D721Med (cell line): ENCODE measurements around the gene AHSP.

Experiments
- DNase-seq: peaks from one replicate; pipeline ENCODE4 v3.0.0; 2011; ENCODE audit warnings: low spot score; ENCODE audit not compliant: insufficient read length
- FAIRE-seq: peaks from 2 replicates; lab custom pipeline; 2011; peaks lifted over from hg19 to GRCh38; lab: Jason Lieb, UNC
- TF ChIP-seq, protein P1 (sequence below): IDR thresholded peaks from 2 replicates; pipeline ENCODE4 v1.5.1; 2012; ENCODE audit warnings: mild to moderate bottlenecking, control low read depth; ENCODE audit not compliant: insufficient read depth; ENCODE audit errors: missing control alignments

Gene AHSP

DNA sequence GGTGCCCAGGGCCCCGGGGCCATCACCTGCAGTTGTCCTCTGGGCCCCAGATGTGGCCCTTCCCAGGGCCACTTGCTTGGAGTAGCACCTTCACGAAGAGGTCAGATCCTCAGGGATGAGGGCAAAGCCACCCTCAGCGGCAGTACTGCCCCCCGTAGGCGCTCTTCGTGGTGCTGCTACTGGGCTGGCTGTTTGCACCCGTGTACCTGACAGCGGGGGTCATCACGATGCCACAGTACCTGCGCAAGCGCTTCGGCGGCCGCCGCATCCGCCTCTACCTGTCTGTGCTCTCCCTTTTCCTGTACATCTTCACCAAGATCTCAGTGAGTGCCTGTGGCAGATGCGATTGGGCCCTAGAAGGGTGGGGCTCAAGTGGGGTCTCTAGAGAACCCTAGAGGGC lies 42.1 kb upstream of the AHSP start:
- no peak for FAIRE-seq
- no peak for DNase-seq
- TF ChIP-seq, protein P1, sequence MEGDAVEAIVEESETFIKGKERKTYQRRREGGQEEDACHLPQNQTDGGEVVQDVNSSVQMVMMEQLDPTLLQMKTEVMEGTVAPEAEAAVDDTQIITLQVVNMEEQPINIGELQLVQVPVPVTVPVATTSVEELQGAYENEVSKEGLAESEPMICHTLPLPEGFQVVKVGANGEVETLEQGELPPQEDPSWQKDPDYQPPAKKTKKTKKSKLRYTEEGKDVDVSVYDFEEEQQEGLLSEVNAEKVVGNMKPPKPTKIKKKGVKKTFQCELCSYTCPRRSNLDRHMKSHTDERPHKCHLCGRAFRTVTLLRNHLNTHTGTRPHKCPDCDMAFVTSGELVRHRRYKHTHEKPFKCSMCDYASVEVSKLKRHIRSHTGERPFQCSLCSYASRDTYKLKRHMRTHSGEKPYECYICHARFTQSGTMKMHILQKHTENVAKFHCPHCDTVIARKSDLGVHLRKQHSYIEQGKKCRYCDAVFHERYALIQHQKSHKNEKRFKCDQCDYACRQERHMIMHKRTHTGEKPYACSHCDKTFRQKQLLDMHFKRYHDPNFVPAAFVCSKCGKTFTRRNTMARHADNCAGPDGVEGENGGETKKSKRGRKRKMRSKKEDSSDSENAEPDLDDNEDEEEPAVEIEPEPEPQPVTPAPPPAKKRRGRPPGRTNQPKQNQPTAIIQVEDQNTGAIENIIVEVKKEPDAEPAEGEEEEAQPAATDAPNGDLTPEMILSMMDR, result no peak

DNA sequence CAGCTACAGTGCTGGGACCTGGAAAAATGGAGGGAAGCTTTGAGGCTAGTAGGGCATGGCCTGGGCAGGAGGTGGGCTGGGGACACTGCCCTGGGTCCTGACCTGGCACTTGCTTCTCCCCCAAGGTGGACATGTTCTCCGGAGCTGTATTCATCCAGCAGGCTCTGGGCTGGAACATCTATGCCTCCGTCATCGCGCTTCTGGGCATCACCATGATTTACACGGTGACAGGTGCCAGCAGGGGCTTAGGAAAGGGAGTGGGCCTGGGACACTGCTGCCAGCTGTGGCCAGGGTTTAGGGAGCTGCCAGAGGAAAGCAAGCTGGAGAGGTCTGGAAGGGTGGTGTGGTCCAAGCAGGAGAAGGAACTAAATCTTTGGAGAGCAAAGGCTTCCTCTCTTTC lies 41.7 kb upstream of the AHSP start:
- DNase-seq, result no peak
- TF ChIP-seq, protein P1, result no peak
- no peak for FAIRE-seq

DNA sequence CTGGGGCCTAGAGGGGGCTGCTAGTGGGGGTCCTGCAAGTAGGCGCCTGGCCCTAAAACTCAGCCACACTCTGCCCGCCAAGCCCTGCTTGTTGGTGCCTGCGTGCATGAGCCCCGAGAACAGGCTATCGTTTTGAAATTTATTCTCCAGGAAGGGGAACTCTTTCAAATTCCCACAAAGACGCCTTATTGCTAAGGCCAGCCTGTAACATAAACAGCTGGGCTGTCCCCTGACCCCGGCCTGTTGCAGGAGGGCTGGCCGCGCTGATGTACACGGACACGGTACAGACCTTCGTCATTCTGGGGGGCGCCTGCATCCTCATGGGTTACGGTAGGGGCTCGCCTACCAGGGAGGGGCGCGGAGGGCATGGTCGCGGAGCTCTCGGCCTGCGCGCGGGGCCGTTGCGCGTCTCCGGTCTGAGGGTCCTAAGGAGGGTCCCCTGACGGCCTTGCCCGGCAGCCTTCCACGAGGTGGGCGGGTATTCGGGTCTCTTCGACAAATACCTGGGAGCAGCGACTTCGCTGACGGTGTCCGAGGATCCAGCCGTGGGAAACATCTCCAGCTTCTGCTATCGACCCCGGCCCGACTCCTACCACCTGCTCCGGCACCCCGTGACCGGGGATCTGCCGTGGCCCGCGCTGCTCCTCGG lies 40.5 kb upstream of the AHSP start:
- TF ChIP-seq, protein P1, result no peak
- no peak for FAIRE-seq
- DNase-seq, result no peak

DNA sequence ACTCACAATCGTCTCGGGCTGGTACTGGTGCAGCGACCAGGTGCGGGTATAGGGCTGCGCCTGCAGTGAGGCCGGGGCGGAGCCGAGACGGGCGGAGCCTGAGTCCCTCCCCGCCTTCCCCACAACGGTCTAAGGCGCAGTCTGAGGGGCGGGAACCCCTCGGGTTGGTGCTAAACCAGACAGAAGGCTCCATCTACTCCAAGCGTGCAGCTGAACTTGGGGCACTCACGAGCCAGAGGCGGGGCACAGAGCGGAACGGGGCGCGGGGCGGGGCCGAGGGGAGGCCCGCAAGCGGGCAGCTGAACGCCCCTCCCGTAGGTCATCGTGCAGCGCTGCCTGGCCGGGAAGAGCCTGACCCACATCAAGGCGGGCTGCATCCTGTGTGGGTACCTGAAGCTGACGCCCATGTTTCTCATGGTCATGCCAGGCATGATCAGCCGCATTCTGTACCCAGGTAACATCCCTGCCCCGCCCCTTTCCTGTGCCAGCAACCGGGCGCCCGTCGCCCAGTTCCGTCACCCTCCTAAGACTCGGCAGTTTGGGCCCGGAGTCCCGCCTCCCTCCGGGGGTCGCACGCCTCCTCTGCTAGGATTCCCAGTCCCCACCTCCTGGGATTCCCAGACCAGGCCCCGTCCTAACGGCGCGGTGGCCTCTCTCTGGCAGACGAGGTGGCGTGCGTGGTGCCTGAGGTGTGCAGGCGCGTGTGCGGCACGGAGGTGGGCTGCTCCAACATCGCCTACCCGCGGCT lies 39.8 kb upstream of the AHSP start:
- TF ChIP-seq, protein P1, result no peak
- FAIRE-seq, result no peak
- DNase-seq, result peak; percentile 95

DNA sequence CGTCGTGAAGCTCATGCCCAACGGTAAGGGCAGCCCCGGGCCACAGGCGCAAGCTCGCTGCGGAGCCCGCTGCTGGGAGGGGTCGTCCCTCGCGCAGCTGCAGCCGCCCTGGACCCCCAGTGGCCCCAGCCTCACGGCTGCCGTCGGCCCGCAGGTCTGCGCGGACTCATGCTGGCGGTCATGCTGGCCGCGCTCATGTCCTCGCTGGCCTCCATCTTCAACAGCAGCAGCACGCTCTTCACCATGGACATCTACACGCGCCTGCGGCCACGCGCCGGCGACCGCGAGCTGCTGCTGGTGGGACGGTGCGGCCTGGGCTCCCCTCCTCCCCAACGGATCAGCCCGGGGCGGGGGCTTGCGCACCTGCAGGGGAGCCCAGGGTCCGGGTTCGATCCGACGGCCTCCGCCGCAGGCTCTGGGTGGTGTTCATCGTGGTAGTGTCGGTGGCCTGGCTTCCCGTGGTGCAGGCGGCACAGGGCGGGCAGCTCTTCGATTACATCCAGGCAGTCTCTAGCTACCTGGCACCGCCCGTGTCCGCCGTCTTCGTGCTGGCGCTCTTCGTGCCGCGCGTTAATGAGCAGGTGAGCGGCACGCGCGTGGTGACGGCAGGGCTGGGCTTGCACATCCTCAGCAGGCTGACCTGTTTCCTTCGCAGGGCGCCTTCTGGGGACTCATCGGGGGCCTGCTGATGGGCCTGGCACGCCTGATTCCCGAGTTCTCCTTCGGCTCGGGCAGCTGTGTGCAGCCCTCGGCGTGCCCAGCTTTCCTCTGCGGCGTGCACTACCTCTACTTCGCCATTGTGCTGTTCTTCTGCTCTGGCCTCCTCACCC lies 39.0 kb upstream of the AHSP start:
- TF ChIP-seq, protein P1, result no peak
- no peak for FAIRE-seq
- no peak for DNase-seq

DNA sequence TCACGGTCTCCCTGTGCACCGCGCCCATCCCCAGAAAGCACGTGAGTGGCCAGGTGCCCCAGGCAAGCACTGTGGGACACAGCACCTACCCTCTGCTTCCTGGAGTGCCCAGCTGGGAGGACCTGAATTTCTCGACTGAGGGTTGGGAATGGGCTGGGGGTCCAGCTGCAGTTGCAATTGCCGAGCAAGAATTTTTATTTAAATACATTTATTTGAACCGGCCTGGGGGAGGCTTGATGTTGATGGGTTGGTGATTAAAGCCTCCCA lies 38.5 kb upstream of the AHSP start:
- FAIRE-seq, result no peak
- TF ChIP-seq, protein P1, result no peak
- DNase-seq, result no peak
